Stomach (tissue), 4 donors: ENCODE data around the gene TMEM101.

Experiments
- EP300 ChIP-seq: sonication (generic); formaldehyde crosslinking; IDR thresholded peaks from one replicate; pipeline ENCODE4 v1.6.1; 2017; ENCODE audit warnings: antibody characterized with exemption
- POLR2A ChIP-seq, 4 donors: fragments of 450-650 bp; IDR thresholded peaks; one replicate each; pipeline ENCODE4 v1.6.1; 2016; ENCODE audit warnings: antibody characterized with exemption in 4 of 4, control low read depth in 2 of 4, mild to moderate bottlenecking in 1 of 4, moderate library complexity in 1 of 4
- POLR2AphosphoS5 ChIP-seq, 3 donors: sonication (generic); formaldehyde crosslinking; IDR thresholded peaks; one replicate each; pipeline ENCODE4 v1.6.1; 2016; ENCODE audit warnings: antibody characterized with exemption in 3 of 3
- TF ChIP-seq, protein P1 (sequence below), 7 experiments: fragments of 450-650 bp in 4 of 7; fragments of 200-600 bp in 3 of 7; sonication (generic) in 3 of 7; IDR thresholded peaks; one replicate each; pipeline ENCODE4 v1.5.1; 2016 to 2019; ENCODE audit warnings: antibody characterized with exemption in 7 of 7, control low read depth in 2 of 7, mild to moderate bottlenecking in 1 of 7

DNA sequence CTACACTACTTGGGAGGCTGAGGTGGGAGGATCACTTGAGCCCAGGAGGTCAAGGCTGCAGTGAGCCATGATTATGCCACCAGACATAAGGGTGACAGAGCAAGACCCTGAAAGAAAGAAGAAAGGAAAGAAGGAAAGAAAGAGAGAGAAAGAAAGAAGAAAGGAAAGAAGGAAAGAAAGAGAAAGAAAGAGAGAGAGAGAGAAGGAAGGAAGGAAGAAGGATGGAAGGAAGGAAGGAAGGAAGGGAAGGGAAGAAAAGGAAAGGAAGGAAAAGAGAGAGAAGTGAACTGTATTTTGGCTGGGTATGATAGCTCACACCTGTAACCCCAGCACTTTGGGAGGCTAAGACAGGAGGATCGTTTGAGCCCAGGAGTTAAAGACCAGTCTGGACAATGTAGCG lies 36.7 kb downstream of the TMEM101 start:
- TF ChIP-seq, protein P1, sequence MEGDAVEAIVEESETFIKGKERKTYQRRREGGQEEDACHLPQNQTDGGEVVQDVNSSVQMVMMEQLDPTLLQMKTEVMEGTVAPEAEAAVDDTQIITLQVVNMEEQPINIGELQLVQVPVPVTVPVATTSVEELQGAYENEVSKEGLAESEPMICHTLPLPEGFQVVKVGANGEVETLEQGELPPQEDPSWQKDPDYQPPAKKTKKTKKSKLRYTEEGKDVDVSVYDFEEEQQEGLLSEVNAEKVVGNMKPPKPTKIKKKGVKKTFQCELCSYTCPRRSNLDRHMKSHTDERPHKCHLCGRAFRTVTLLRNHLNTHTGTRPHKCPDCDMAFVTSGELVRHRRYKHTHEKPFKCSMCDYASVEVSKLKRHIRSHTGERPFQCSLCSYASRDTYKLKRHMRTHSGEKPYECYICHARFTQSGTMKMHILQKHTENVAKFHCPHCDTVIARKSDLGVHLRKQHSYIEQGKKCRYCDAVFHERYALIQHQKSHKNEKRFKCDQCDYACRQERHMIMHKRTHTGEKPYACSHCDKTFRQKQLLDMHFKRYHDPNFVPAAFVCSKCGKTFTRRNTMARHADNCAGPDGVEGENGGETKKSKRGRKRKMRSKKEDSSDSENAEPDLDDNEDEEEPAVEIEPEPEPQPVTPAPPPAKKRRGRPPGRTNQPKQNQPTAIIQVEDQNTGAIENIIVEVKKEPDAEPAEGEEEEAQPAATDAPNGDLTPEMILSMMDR (IDR thresholded peaks at IDR 0.05), result no peak
- no peak for TF ChIP-seq POLR2AphosphoS5 (IDR thresholded peaks at IDR 0.05)
- no peak for TF ChIP-seq EP300
- TF ChIP-seq POLR2A (IDR thresholded peaks at IDR 0.05), result no peak
